GM19372 (cell line): ENCODE measurements around the gene IL18RAP.

Source experiments
- ATAC-seq: cut with Tn5 transposase; IDR thresholded peaks from one replicate; pipeline ENCODE4 v1.9.1; 2021; ENCODE audit warnings: mild to moderate bottlenecking, low read depth, moderate library complexity; ENCODE audit not compliant: unreplicated experiment

The IL18RAP gene

GRCh38 chr2:102492006-102492405 lies 69.0 kb downstream of the IL18RAP start:
- ATAC-seq = no peak

- no peak for ATAC-seq
Measured at GRCh38 chr2:102494570-102494969, 71.6 kb downstream of the IL18RAP start.

- ATAC-seq = no peak
Measured at GRCh38 chr2:102498414-102498813, 75.5 kb downstream of the IL18RAP start.

- no peak for ATAC-seq
Measured at GRCh38 chr2:102499558-102499957, 76.6 kb downstream of the IL18RAP start.
